Measurements from ENCODE around the gene MRPL23. TPM values are rescaled to one million over a fixed set of nuclear protein-coding genes. Genes with fewer than 3 reads are reported as not detected.

The MRPL23 gene
- total RNA-seq, 5 donors from 2014 or later (not counting 1 experiment from before 2014, with no cell fraction given) = 34.5 to 58.8 (median 37.8) TPM

DNA sequence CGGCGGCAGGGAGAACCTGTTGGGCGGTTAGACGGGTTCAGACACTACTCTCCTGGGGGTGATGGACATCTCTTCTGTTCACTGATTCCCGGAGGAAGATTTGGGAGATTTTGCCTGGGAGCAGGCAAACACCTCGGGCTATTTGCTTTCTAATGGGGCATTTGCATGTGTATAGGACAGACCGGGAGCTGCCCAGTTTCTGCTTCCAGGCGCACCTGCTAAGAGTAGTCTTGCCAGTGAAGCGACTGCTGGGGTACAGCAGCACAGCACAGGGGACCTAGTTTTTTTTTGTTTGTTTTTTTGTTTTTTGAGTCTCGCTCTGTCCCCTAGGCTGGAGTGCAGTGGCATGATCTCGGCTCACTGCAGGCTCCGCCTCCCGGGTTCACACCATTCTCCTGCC lies 57.3 kb downstream of the MRPL23 start:
- H3K4me1 Mint-ChIP-seq = no peaks in the 10 kb centered on the region
- ATAC-seq (replicated peaks in 1 of 4) (no peak), DNase-seq (no peak)
- H3K9me3 Mint-ChIP-seq = no peaks in the 10 kb centered on the region
- no CpG with 5 or more reads among the region's 13 CpGs for WGBS (ENCODE audit: insufficient coverage)
- H3K36me3 Mint-ChIP-seq = no peaks in the 10 kb centered on the region
- no peaks in the 10 kb centered on the region for H3K27me3 Mint-ChIP-seq
- Histone ChIP-seq H3K4me3 (ENCODE audit: control insufficient read depth in 1 of 2, extremely low read depth in 1 of 2, low read length in 1 of 2) (no peak overlapping the region), H3K36me3 (ENCODE audit: control insufficient read depth in 2 of 2, extremely low read depth in 1 of 2, insufficient read depth in 1 of 2, low read length in 1 of 2) (no peaks in the 10 kb centered on the region), H3K27me3 (replicated peaks in 1 of 2; ENCODE audit: control insufficient read depth in 2 of 2, extremely low read depth in 1 of 2, insufficient read depth in 2 of 2, low read length in 1 of 2) (no peaks in the 10 kb centered on the region), H3K4me1 (ENCODE audit: control insufficient read depth in 1 of 2, extremely low read depth in 1 of 2, insufficient read depth in 2 of 2, low read length in 2 of 2) (no peaks in the 10 kb centered on the region), H3K9me3 (no peaks in the 10 kb centered on the region), H3K27ac (ENCODE audit: low read length) (no peak overlapping the region)
- ChIA-PET CTCF (no interaction called here), POLR2A (no interaction called here)
- no peak overlapping the region for H3K4me3 Mint-ChIP-seq
- H3K27ac Mint-ChIP-seq = no peak overlapping the region

Other genes with a start within 250 kb of the MRPL23 start
- 1 to 10 TPM in 4 of 5 donors, under 1 TPM in 1; 0.72 to 4.2 (median 1.8) TPM for gene IFITM10, start 196.7 kb upstream of the MRPL23 start, total RNA-seq
- gene CTSD, start 183.4 kb upstream of the MRPL23 start, total RNA-seq = 100 to 1,000 TPM in 3 of 5 donors, 10 to 100 TPM in 2; 91.9 to 187 (median 163) TPM
- gene SYT8, start 112.3 kb upstream of the MRPL23 start, total RNA-seq = not detected
- under 1 TPM in 1 of 5 donors, not detected in 4; 0.39 TPM for gene TNNI2, start 108.4 kb upstream of the MRPL23 start, total RNA-seq
- gene LSP1, start 94.2 kb upstream of the MRPL23 start, total RNA-seq = 100 to 1,000 TPM; 286 to 514 (median 375) TPM
- gene PRR33, start 55.4 kb upstream of the MRPL23 start, total RNA-seq = under 1 TPM in 2 of 5 donors, not detected in 3; 0.10 to 0.12 TPM
- gene TNNT3, start 27.6 kb upstream of the MRPL23 start, total RNA-seq = 10 to 100 TPM; 15.9 to 22.1 (median 18.2) TPM
- gene H19, start 50.5 kb downstream of the MRPL23 start, total RNA-seq = 1 to 10 TPM in 3 of 5 donors, not detected in 2; 1.7 to 2.3 (median 2.0) TPM
- gene IGF2, start 192.1 kb downstream of the MRPL23 start, total RNA-seq = under 1 TPM in 4 of 5 donors, not detected in 1; 0.30 to 0.98 (median 0.60) TPM
- under 1 TPM in 2 of 5 donors, not detected in 3; 0.53 to 0.82 TPM for gene INS, start 213.9 kb downstream of the MRPL23 start, total RNA-seq
- not detected for gene TH, start 224.5 kb downstream of the MRPL23 start, total RNA-seq